Measurements from ENCODE around the gene NFIC.

Gene NFIC

GRCh38 chr19:3361384-3362216, 4.8 kb upstream of the NFIC start:
- peak overlapping the region; percentile 87 for H3K27ac Mint-ChIP-seq
- H3K27me3 Mint-ChIP-seq: peaks cover 21% of the 10 kb centered on the region
- no peak for ATAC-seq
- peaks cover 41% of the 10 kb centered on the region for H3K4me1 Mint-ChIP-seq
- H3K4me3 Mint-ChIP-seq: peak overlapping the region; percentile 90
- no peaks in the 10 kb centered on the region for H3K36me3 Mint-ChIP-seq
- H3K9me3 Mint-ChIP-seq: no peaks in the 10 kb centered on the region

GRCh38 chr19:3362217-3362906, 4.0 kb upstream of the NFIC start:
- Mint-ChIP-seq H3K27ac (peak overlapping the region; percentile 87), H3K4me1 (peaks cover 41% of the 10 kb centered on the region), H3K27me3 (peaks cover 21% of the 10 kb centered on the region), H3K4me3 (no peak overlapping the region), H3K36me3 (no peaks in the 10 kb centered on the region), H3K9me3 (no peaks in the 10 kb centered on the region)
- ATAC-seq: no peak

GRCh38 chr19:3363841-3364500, 2.4 kb upstream of the NFIC start:
- Mint-ChIP-seq H3K27me3 (peaks cover 20% of the 10 kb centered on the region), H3K4me3 (no peak overlapping the region), H3K9me3 (no peaks in the 10 kb centered on the region), H3K4me1 (peaks cover 45% of the 10 kb centered on the region), H3K27ac (no peak overlapping the region), H3K36me3 (no peaks in the 10 kb centered on the region)
- ATAC-seq: no peak

DNA sequence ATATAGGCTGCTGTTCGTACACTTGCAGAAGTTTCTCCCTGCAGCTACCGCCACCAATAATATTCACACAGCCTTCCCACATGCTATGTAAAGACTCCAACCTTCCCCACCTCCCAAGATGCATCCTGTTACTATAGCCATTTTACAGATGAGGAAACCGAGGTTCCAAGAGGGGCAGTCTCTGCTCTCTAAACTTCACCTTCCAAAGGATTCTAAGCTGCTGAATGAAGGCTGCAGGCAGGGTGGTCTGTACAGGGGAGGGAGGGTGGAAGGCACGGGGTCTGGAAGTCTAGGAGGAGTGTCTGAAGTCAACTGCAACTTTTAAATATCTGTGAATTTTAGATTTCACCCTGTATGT, 1.9 kb upstream of the NFIC start:
- no peak for ATAC-seq
- H3K36me3 Mint-ChIP-seq: no peaks in the 10 kb centered on the region
- H3K27me3 Mint-ChIP-seq: peaks cover 22% of the 10 kb centered on the region
- no peak overlapping the region for H3K27ac Mint-ChIP-seq
- peaks cover 49% of the 10 kb centered on the region for H3K4me1 Mint-ChIP-seq
- no peak overlapping the region for H3K4me3 Mint-ChIP-seq
- H3K9me3 Mint-ChIP-seq: no peaks in the 10 kb centered on the region

- peak overlapping the region; percentile 71 for H3K4me3 Mint-ChIP-seq
- peaks cover 22% of the 10 kb centered on the region for H3K27me3 Mint-ChIP-seq
- H3K4me1 Mint-ChIP-seq: peaks cover 57% of the 10 kb centered on the region
- peak overlapping the region; percentile 39 for H3K27ac Mint-ChIP-seq
- no peaks in the 10 kb centered on the region for H3K9me3 Mint-ChIP-seq
- no peak for ATAC-seq
- H3K36me3 Mint-ChIP-seq: no peaks in the 10 kb centered on the region
Measured at GRCh38 chr19:3365093-3365835, 1.1 kb upstream of the NFIC start.

GRCh38 chr19:3366753-3367627, 607 bp downstream of the NFIC start:
- H3K4me1 Mint-ChIP-seq: peaks cover 64% of the 10 kb centered on the region
- no peaks in the 10 kb centered on the region for H3K36me3 Mint-ChIP-seq
- H3K9me3 Mint-ChIP-seq: no peaks in the 10 kb centered on the region
- H3K27me3 Mint-ChIP-seq: peaks cover 22% of the 10 kb centered on the region
- peak overlapping the region; percentile 67 for H3K4me3 Mint-ChIP-seq
- H3K27ac Mint-ChIP-seq: no peak overlapping the region
- peak; percentile 44 for ATAC-seq

GRCh38 chr19:3367628-3368440, 1.5 kb downstream of the NFIC start:
- H3K27me3 Mint-ChIP-seq: peaks cover 22% of the 10 kb centered on the region
- no peak overlapping the region for H3K27ac Mint-ChIP-seq
- no peak for ATAC-seq
- no peaks in the 10 kb centered on the region for H3K36me3 Mint-ChIP-seq
- peak overlapping the region; percentile 61 for H3K4me3 Mint-ChIP-seq
- H3K4me1 Mint-ChIP-seq: peaks cover 58% of the 10 kb centered on the region
- no peaks in the 10 kb centered on the region for H3K9me3 Mint-ChIP-seq

DNA sequence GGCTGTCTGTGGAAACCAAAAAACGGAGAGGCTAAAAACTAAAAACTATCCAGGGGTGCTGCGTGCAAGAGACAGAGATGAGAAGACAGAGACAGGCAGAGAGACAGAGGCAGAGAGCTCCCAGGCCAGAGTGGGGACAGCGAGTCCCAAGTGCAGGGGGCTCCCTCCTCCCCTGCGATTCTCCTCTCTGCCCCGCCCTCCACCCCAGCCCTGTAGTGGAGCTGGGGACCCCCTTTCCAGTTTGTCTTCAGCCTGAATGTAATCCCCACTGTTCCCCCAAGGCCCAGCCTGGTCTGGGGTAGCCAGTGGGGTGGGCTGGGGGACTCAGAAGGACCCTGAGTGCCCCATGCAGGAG, 2.0 kb downstream of the NFIC start:
- no peak for ATAC-seq
- Mint-ChIP-seq H3K4me3 (peak overlapping the region; percentile 8), H3K9me3 (no peaks in the 10 kb centered on the region), H3K36me3 (no peaks in the 10 kb centered on the region), H3K4me1 (peaks cover 57% of the 10 kb centered on the region), H3K27ac (peak overlapping the region; percentile 50), H3K27me3 (peaks cover 22% of the 10 kb centered on the region)

DNA sequence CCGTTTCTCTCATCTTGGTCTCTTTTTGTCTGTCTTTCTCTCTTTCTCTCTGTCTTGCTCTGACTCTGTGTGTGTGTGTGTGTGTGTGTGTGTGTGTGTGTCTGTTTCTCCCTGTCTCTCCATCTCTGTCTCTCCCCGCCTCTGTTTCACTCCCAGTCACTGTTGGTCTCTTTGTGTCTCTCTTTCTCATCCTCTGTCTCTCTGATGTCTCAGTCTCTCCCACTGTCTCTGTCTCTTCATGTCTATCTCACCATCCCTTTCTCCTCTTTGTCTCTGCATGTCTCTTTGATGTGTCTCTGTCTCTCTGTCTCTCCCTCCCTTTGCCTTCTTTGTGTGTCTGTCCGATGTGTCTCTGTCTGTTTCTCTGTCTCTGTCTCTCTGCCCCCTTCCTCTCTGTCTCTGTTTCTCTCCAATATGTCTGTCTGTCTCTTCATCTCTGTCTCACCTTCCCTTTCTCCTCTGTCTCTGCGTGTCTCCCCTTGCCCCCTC, 2.5 kb downstream of the NFIC start:
- no peaks in the 10 kb centered on the region for H3K36me3 Mint-ChIP-seq
- ATAC-seq: no peak
- H3K4me1 Mint-ChIP-seq: peaks cover 57% of the 10 kb centered on the region
- H3K27ac Mint-ChIP-seq: peak overlapping the region; percentile 50
- H3K27me3 Mint-ChIP-seq: peaks cover 22% of the 10 kb centered on the region
- H3K4me3 Mint-ChIP-seq: peak overlapping the region; percentile 73
- no peaks in the 10 kb centered on the region for H3K9me3 Mint-ChIP-seq

- Mint-ChIP-seq H3K36me3 (peaks cover 4% of the 10 kb centered on the region), H3K4me1 (peaks cover 62% of the 10 kb centered on the region), H3K4me3 (peak overlapping the region; percentile 73), H3K27me3 (peaks cover 22% of the 10 kb centered on the region), H3K9me3 (no peaks in the 10 kb centered on the region), H3K27ac (peak overlapping the region; percentile 50)
- ATAC-seq: peak; percentile 48
Measured at GRCh38 chr19:3369337-3370213, 3.2 kb downstream of the NFIC start.

DNA sequence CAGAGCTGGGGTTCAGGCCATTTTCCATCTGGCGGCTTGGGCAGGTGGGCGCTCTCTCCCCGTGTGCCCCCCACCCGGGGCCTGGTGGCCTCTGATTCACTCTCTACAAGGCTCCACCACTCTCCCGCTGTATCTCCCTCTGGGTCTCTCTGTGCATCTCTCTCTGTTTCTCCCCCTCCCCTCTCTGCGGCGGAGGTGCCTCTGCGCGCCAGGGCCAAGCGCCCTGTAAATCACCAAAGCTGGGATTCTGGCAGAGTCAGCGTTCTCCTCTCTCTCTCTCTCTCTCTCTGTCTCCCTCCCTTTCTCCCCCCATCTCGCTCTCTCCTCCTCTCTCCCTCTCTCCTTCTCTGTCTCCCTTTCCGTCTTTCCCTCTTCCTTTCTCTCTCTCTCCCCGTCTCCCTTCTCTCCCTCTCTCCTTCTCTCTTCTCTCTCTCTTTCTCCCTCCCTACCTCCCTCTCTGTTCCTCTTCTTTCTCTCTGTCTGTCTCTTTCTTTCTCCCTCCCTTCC, 3.9 kb downstream of the NFIC start:
- Mint-ChIP-seq H3K36me3 (peaks cover 7% of the 10 kb centered on the region), H3K27me3 (peaks cover 16% of the 10 kb centered on the region), H3K4me1 (peaks cover 63% of the 10 kb centered on the region), H3K4me3 (peak overlapping the region; percentile 37), H3K27ac (peak overlapping the region; percentile 50), H3K9me3 (no peaks in the 10 kb centered on the region)
- ATAC-seq: no peak

- Mint-ChIP-seq H3K4me1 (peaks cover 56% of the 10 kb centered on the region), H3K9me3 (no peaks in the 10 kb centered on the region), H3K27ac (peak overlapping the region; percentile 50), H3K36me3 (peaks cover 7% of the 10 kb centered on the region), H3K4me3 (peak overlapping the region; percentile 37), H3K27me3 (peaks cover 10% of the 10 kb centered on the region)
- ATAC-seq: peak; percentile 39
Measured at GRCh38 chr19:3370728-3371591, 4.6 kb downstream of the NFIC start.

Measured in stimulated activated memory B cell treated with anti-CD40 and anti-IgM and Interleukin-4, amounts not matched to agents 10 μg/mL and 1 μg/mL and 100 μg/mL, for 72 hours (primary cell).